Gastrocnemius medialis (tissue), 4 donors: ENCODE results near the gene SLC16A10. TPM values are rescaled to one million over a fixed set of nuclear protein-coding genes. Genes with fewer than 3 reads are reported as not detected.
"Not testable (repeated sequence)": the region's sequence is repeated elsewhere in the genome, so short reads cannot be mapped to it uniquely, and the experiment has no call there.

ENCODE experiments used
- ATAC-seq, 2 donors: fragments of 150-250 bp; one replicate each; pipeline ENCODE4 v1.9.1; 2016
- DNase-seq, 2 donors: peaks; one replicate each; pipeline ENCODE4 v3.0.0-alpha.2; 2019
- H3K27ac ChIP-seq, 4 donors: fragments of 200-600 bp; sonication (generic); 1 replicate in 1 of 4; 2 replicates in 3 of 4; pipeline ENCODE4 v1.5.1; 2016 to 2018; ENCODE audit warnings: mild to moderate bottlenecking in 2 of 4, moderate library complexity in 1 of 4
- H3K27me3 ChIP-seq, 3 donors: fragments of 200-600 bp; sonication (generic) in 2 of 3; 1 replicate in 1 of 3; 2 replicates in 2 of 3; pipeline versions ENCODE4 v1.5.1 to v1.6.0; 2016 to 2019; ENCODE audit warnings: mild to moderate bottlenecking in 1 of 3, moderate library complexity in 1 of 3
- H3K36me3 ChIP-seq, 2 donors: fragments of 200-600 bp; sonication (generic) in 1 of 2; one replicate each; pipeline ENCODE4 v1.5.1; 2017 to 2018
- H3K4me1 ChIP-seq, 2 donors: fragments of 200-600 bp; sonication (generic) in 1 of 2; one replicate each; pipeline ENCODE4 v1.5.1; 2016 to 2017; ENCODE audit warnings: mild to moderate bottlenecking in 2 of 2
- H3K4me3 ChIP-seq, 4 donors: fragments of 200-600 bp; sonication (generic) in 3 of 4; 1 replicate in 1 of 4; 2 replicates in 3 of 4; pipeline ENCODE4 v1.5.1; 2016 to 2019; ENCODE audit warnings: mild to moderate bottlenecking in 2 of 4
- H3K9me3 ChIP-seq, 3 donors: fragments of 200-600 bp; sonication (generic) in 2 of 3; 1 replicate in 1 of 3; 2 replicates in 2 of 3; pipeline ENCODE4 v1.5.1; 2016 to 2019
- POLR2A ChIP-seq, 2 donors: fragments of 450-650 bp; IDR thresholded peaks; one replicate each; pipeline ENCODE4 v1.6.1; 2017; ENCODE audit warnings: antibody characterized with exemption in 2 of 2, mild to moderate bottlenecking in 2 of 2, moderate library complexity in 2 of 2
- in situ Hi-C, 4 donors: fragments of 200-750 bp; cut with MboI; loops; one replicate each; pipeline versions ENCODE4 v1.15.0 to v1.8.0; 2017; ENCODE audit warnings: low sequenced_read_pairs in 4 of 4
- intact Hi-C: fragments of 100-400 bp; cut with DNase I; formaldehyde crosslinking; loops from one replicate; pipeline ENCODE4 v1.15.1; 2023; ENCODE audit warnings: low total_unique reads
- total RNA-seq, 4 donors: library from RNA; depleted of rRNA; stranded (reverse); fragments of >200 nt; gene quantifications; one replicate each; pipeline versions ENCODE4 v1.1.0 to v1.2.3, GENCODE V29; 2016
- TF ChIP-seq, protein P1 (sequence below), 5 experiments: fragments of 450-650 bp in 3 of 5; fragments of 200-600 bp in 2 of 5; sonication (generic) in 2 of 5; IDR thresholded peaks in 4 of 5; conservative IDR thresholded peaks in 1 of 5; 1 replicate in 4 of 5; 2 replicates in 1 of 5; pipeline ENCODE4 v1.5.1; 2016 to 2019; ENCODE audit warnings: antibody characterized with exemption in 5 of 5, mild to moderate bottlenecking in 3 of 5, moderate library complexity in 3 of 5

Gene SLC16A10
- total RNA-seq, 4 donors from 2014 or later: 81.5 to 167 (median 144) TPM

DNA sequence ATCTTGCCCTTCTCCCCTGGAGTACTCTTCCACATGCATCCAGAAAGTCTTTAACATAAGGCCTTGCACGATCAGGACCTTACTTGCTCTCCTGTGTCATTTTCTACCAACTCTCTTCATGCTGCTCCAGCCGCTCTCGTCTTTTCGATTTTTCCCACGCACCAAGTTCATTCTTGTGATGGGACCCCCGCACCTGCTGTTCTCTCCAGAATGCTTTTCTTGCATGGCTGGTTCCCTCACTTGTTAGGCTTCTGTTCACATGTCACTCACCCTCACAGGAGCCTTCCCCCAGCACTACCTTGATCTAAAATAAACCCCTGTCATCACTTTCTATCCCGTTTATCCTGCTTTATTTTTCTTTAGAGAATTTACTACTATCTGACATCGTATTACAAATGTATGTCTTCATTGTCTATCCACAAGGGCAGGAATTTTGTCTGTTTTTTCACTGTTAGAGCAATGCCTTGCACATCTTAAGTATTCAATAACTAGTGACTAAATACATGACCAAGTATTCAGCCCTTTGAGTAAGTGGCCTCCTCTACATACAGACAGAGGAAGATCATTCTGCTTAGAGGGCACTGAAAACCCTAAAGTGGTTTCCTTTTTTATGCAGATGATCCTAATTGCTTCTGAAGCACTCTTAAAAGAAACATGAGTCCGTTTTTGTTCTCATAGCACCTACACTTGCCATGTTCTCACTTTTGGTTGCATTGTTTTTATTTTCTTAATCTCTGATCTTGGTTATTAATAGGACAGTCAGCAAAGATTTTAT lies 166.9 kb downstream of the SLC16A10 start:
- Histone ChIP-seq H3K4me3 (no peak overlapping the region), H3K27me3 (no peaks in the 10 kb centered on the region), H3K4me1 (peaks cover 0 to 4% of the 10 kb centered on the region in 2 donors), H3K36me3 (no peaks in the 10 kb centered on the region), H3K27ac (no peak overlapping the region), H3K9me3 (no peaks in the 10 kb centered on the region)
- intact Hi-C loops: no loop called here
- no peak for TF ChIP-seq POLR2A (IDR thresholded peaks at IDR 0.05)
- TF ChIP-seq, protein P1, sequence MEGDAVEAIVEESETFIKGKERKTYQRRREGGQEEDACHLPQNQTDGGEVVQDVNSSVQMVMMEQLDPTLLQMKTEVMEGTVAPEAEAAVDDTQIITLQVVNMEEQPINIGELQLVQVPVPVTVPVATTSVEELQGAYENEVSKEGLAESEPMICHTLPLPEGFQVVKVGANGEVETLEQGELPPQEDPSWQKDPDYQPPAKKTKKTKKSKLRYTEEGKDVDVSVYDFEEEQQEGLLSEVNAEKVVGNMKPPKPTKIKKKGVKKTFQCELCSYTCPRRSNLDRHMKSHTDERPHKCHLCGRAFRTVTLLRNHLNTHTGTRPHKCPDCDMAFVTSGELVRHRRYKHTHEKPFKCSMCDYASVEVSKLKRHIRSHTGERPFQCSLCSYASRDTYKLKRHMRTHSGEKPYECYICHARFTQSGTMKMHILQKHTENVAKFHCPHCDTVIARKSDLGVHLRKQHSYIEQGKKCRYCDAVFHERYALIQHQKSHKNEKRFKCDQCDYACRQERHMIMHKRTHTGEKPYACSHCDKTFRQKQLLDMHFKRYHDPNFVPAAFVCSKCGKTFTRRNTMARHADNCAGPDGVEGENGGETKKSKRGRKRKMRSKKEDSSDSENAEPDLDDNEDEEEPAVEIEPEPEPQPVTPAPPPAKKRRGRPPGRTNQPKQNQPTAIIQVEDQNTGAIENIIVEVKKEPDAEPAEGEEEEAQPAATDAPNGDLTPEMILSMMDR (IDR thresholded peaks at IDR 0.05 in 4 of 5, conservative IDR thresholded peaks at IDR 0.05 in 1 of 5): no peak
- in situ Hi-C loops: loop anchor here (10.0 to 25.0 kb wide), 3 partner anchors 383 to 808 kb away; partner anchors contain the start of gene CCN6 (in 1 of the 4)
- ATAC-seq (no peak), DNase-seq (no peak)

DNA sequence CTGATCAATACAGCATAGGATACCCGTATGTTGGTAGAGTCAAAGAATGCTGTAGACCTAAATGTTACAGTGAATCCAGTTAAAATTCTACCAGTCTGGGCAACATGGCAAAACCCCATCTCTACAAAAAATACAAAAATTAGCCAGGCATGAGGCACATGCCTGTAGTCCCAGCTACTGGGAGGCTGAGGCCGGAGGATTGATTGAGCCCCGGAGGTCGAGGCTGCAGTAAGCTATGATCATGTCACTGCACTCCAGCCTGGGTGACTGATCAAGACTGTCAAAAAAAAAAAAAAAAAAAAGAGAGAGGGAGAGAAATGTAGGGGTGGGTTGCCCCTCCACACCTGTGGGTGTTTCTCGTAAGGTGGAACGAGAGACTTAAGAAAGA lies 167.5 kb downstream of the SLC16A10 start:
- no peak overlapping the region for H3K4me3 ChIP-seq
- no peaks in the 10 kb centered on the region for H3K36me3 ChIP-seq
- H3K27me3 ChIP-seq: no peaks in the 10 kb centered on the region
- in situ Hi-C loops: loop anchor here (10.0 to 25.0 kb wide), 3 partner anchors 383 to 808 kb away; partner anchors contain the start of gene CCN6 (in 1 of the 4)
- intact Hi-C loops: no loop called here
- TF ChIP-seq, protein P1 (IDR thresholded peaks at IDR 0.05 in 4 of 5, conservative IDR thresholded peaks at IDR 0.05 in 1 of 5): no peak
- TF ChIP-seq POLR2A (IDR thresholded peaks at IDR 0.05): no peak
- no peak overlapping the region for H3K27ac ChIP-seq
- DNase-seq (no peak), ATAC-seq (no peak)
- no peaks in the 10 kb centered on the region for H3K9me3 ChIP-seq
- peaks cover 4 to 5% of the 10 kb centered on the region in 2 donors for H3K4me1 ChIP-seq

DNA sequence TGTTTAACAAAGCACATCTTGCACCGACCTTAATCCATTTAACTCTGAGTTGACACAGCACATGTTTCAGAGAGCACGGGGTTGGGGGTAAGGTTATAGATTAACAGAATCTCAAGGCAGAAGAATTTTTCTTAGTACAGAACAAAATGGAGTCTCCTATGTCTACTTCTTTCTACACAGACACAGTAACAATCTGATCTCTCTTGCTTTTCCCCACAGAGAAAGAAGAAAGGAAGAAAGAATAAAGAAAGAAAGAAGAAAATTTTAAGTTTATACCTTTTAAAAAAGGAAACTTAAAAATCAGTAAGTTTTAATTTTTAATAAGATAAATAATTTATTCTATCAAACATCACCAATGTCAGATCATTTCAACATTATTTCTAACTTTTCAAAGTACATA lies 168.5 kb downstream of the SLC16A10 start:
- H3K27ac ChIP-seq, H3K9me3 ChIP-seq, DNase-seq, ATAC-seq, H3K4me3 ChIP-seq, H3K27me3 ChIP-seq, intact Hi-C loops, H3K36me3 ChIP-seq: not testable (repeated sequence)
- H3K4me1 ChIP-seq: peaks cover 12 to 14% of the 10 kb centered on the region in 2 donors
- in situ Hi-C loops: loop anchor here (10.0 to 25.0 kb wide), 3 partner anchors 381 to 806 kb away; partner anchors contain the start of gene CCN6 (in 1 of the 4)

DNA sequence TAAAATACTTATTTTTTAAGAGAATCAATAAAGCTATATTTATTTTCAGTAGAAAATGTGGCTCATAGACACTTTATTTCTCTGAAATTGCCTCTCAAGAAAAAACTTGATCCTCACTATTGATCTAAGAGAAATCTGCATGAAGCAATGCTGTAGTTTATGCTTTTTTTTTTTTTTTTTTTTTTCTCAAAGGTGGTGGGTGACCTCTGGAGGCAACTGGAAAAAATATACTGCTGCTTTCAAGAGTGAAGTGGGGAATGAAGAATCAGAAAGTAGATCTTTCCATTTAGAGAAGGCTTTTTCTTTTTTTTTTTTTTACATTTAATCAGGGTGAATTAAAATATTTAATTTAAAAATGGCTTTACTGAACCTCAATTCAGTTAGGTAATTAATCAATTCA lies 169.3 kb downstream of the SLC16A10 start:
- no peak for TF ChIP-seq POLR2A (IDR thresholded peaks at IDR 0.05)
- TF ChIP-seq, protein P1 (IDR thresholded peaks at IDR 0.05 in 4 of 5, conservative IDR thresholded peaks at IDR 0.05 in 1 of 5): no peak
- H3K27me3 ChIP-seq: no peaks in the 10 kb centered on the region
- no peak overlapping the region for H3K27ac ChIP-seq
- ATAC-seq (no peak), DNase-seq (no peak)
- in situ Hi-C loops (loop anchor here (10.0 to 25.0 kb wide), 3 partner anchors 381 to 806 kb away; partner anchors contain the start of gene CCN6 (in 1 of the 4)), intact Hi-C loops (no loop called here)
- no peaks in the 10 kb centered on the region for H3K36me3 ChIP-seq
- peaks cover 12 to 14% of the 10 kb centered on the region in 2 donors for H3K4me1 ChIP-seq
- H3K4me3 ChIP-seq: no peak overlapping the region
- no peaks in the 10 kb centered on the region for H3K9me3 ChIP-seq

DNA sequence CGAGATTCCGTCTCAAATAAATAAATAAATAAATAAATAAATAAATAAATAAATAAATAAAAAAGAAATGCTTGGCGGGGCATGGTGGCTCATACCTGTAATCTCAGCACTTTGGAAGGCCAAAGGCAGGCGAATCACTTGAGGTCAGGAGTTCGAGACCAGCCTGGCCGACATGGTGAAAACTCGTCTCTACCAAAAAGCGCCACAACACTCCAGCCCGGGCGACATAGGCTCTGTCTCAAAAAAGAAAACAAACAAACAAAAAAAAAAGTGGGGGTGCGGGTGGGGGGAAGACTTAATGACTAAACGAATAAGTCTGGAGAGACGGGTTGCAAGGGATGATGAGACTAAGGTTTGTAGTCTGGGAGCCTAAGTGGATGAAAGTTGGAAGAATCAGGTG lies 170.7 kb downstream of the SLC16A10 start:
- in situ Hi-C loops: loop anchor here (10.0 to 25.0 kb wide), 3 partner anchors 379 to 804 kb away; partner anchors contain the start of gene CCN6 (in 1 of the 4)
- Histone ChIP-seq H3K4me3 (no peak overlapping the region), H3K27ac (no peak overlapping the region), H3K4me1 (peaks cover 12 to 14% of the 10 kb centered on the region in 2 donors), H3K36me3 (no peaks in the 10 kb centered on the region), H3K9me3 (no peaks in the 10 kb centered on the region), H3K27me3 (no peaks in the 10 kb centered on the region)
- ATAC-seq: no peak
- intact Hi-C loops: loop anchor here (2.0 kb wide), 4 partner anchors 29 to 785 kb away; partner anchors contain the start of gene REV3L
- DNase-seq: no peak
- TF ChIP-seq, protein P1 (IDR thresholded peaks at IDR 0.05 in 4 of 5, conservative IDR thresholded peaks at IDR 0.05 in 1 of 5): no peak
- TF ChIP-seq POLR2A (IDR thresholded peaks at IDR 0.05): no peak
